GM19328 (cell line): ENCODE results near the gene UBC.

Source experiments
- ATAC-seq: cut with Tn5 transposase; IDR thresholded peaks from one replicate; pipeline ENCODE4 v1.9.1; 2021; ENCODE audit warnings: mild to moderate bottlenecking, moderate library complexity; ENCODE audit not compliant: unreplicated experiment

The UBC gene

DNA sequence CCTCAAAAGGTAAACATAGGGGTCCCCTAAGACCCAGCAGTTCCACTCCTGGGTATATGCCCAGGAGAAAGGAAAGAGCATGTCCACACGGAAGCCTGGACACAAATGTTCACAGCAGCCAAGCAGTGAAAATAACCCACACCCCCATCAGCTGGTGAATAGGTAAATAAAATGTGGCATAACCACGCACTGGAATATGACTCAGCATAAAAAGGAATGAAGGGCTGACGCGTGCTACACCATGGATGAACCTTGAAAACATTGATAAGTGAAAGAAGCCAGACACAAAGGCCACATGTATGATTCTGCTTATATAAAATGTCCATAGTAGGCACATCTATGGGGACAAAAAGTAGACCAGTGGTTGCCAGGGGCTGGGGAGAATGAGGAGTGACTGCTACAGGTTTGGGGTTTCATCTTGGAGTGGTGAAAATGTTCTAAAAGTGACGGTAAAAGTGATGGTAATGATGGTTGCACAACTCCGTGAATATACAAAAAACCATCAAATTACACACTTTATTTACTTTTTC lies 47.0 kb downstream of the UBC start:
- ATAC-seq = no peak

DNA sequence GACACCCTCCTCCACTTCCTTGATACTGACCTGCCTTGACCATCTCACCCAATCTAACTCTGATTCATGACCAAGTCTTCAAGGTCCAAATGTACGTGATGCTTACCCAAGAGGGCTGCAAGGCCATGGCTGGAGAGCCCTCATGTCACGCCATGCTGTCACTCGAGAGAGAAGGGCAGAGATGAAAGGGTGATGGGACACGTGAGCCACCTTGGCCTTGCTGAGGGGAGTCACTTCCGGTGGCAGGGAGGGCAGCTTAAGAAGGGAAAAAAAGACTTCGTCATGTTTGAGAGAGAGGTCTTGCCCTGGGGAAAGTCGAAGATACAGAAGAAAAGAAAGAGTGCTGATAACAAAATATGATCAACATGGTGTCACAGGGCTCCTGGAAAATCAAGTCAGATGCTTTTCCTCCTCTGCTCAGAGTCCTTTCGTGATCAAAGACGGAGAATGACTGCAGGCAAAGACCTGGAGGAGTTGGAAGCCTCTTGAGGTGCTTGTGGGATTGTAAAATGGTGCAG lies 47.5 kb downstream of the UBC start:
- ATAC-seq = no peak

DNA sequence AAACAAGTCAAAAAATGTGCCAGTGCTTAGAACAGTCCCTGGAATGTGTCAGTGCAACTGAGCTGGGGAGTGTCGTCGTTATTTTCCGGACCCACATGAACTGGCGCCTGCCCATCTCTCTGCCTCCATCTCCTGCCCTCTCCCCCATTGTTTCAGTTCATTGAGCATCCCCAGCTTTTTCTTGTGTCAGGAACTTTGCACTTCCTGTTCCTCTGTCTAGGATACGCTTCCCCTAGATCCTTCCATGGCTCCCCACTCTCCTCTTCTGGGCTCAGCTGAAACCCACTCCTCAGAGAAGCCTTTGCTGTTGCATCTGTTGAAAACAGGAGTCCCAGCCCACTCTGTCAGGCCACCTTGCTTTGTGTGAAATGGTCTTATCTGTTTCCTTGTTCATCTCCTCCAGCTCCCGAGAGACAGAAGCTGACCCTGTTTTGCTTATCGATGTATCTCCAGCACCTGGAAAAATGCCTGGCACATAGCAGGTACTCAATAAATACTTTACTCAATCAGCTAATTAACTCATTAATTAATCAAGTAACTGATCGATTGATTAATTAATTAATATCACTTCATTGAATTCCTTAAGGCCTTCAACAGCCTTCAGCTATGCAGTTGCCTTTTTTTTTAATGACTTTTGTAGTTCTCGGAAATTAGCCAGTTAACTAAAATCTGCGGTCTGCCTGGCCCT lies 48.1 kb downstream of the UBC start:
- ATAC-seq = no peak

DNA sequence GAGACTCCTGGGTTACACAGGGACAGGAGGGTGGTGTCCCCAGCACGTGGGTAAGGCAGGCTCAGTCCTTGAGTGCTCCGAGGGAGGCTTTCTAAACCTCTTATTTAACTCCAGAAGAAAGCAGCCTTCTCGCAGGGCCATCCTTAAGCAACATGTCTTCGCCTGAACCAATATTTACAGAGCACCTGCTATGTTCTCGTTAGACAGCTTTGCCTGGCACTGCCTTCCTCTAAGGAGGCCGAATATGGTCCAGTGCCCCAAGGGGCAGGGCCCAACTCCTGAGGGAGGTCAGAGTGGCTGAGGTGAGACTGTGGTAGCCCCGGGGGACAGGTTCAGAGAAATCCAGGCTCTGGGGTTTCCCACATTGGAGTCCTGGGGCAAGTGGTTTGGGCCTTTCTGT lies 48.7 kb downstream of the UBC start:
- ATAC-seq = no peak

DNA sequence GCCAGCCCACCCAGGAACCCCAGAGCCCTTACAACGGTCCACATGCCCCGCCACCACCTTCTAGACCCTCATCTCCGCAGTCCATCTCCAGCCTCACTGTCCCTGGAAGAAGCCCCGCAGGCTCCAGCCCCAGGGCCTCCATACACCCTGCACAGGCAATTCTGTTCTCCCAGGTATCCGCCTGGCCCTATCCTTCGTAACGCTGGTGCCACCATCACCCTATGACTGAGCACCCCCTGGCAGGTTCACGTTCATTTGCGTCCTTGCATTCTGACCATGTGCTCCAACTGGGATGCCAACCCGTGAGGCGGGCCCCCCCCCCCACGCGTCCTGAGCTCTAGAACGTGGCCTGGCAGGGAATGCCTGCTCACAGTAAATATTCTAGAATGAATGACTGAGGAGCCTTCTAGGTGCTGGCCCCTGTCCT lies 50.1 kb downstream of the UBC start:
- no peak for ATAC-seq

DNA sequence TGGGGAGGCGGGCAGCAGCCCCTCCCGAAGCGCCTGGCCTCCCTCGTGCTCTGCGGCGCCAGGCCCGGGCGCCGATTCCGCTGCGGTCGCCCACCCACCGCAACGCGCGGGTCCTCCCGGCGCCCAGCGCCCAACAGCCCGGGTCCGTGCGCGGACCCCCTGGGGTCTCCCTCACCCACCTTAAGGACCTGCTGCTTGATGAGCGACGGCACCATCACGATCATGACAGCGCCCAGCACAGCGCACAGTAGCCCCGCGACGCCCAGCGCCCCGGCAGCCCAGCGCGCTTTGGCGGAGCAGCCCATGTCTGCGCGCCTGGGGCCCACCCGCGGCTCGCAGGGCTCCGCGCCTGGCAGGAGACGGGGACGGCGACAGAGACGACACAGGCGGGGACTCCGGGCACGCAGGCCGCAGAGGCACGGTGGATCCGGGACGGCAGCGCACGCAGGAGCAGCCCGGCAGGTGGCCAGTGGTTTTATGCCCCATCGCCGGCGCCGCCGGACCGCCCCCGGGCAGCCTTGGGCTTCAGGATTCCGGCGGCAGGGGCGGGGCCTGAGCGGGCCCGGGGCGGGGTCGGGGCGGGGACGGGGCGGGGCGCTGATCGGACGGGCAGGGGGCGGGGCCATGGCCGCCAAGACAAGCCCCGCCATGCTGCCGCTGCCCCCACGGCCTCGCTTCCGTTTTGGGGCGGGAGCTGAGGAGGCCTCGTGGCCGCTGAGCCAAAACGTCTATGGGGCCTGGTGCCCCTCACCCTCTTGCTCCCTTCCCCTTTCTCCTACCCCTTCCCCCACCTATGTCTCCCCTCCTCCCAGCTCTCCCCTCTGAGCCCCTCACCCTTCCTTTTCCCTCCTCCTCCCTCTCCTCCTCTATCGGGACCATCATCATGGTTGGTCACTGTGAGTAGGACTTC lies 50.8 kb downstream of the UBC start, which contains the start of gene SCARB1:
SCARB1 (minus strand) TSS at position 449 of the 910 bp plus-strand sequence; CDS start at position 305, 144 bp downstream.
- ATAC-seq = peak; percentile 65

DNA sequence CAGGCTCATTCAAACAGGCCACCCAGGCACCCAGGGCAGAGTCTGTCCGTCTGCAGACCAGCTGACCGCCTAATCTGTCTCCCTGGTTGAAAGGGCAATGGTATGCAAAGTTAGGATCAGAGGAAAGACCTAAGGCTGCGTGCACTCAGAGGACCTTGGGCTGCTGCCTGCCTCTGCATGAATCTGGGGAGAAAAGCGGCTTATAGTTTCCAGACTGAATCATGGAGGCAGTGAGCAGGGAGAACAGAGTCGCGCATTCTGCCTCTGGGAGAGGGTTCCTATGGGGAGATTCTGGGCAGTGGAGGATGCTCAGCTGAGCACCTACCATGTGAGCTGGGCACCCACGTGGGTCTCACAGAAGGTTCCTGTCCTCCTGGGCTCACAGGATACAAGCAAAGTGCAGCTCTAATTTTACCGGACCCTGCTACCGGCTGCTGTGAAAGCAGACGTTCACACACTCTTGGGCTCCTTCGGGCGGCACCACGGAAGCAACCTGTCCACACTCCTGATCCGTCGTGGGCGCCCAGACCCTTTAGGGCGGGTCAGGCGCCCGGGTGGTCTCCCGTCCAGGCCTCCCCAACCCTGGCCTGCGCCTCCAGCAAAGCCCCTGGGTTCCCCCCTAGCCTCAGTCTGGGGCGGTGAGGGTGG lies 51.6 kb downstream of the UBC start:
- ATAC-seq = peak; percentile 28

DNA sequence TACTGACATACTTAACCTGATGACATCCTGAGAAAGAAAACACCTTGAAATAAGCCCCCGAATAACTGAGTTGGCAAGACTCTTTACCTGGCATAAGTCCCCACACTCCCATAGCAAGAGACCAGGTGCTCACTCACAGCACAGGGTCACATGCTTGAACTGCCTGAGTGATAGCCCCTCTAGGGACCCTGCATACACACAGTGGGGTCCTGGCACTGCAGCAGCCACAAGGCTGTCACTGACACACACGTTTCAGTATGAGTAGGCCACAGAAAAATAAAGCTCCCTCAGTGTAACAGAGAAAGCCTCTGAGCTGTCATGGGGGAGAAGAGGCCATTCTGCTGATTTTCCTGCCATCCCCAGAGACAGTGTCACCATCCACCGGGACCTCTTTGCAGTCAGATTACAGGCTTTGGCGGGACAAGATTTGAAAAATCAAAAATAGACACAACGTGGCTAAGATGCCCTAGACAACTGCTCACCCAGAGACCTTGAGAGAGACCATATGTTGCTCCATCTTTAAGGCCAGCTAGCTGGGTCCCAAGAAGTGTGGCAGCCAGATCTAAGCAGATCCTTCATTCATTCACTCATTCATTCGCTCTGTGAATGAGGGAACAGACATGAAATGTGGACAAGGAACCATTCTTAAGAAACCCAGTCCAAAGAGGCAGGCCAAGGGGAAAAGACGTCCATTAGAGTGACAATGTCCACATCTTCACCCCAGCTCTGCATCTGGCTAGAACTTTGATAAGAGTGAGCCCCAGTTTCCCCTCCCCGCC lies 52.4 kb downstream of the UBC start:
- no peak for ATAC-seq
